K562 (cell line): ENCODE results near the gene RERE. TPM values are rescaled to one million over a fixed set of nuclear protein-coding genes. Genes with fewer than 3 reads are reported as not detected.

Source experiments
- C11orf30 ChIP-seq: fragments of 450-650 bp; IDR thresholded peaks from 2 replicates; pipeline ENCODE4 v1.6.1; 2016; ENCODE audit warnings: low read depth, mild to moderate bottlenecking
- CBFA2T3 ChIP-seq: fragments of 450-650 bp; IDR thresholded peaks from 2 replicates; pipeline ENCODE4 v1.6.1; 2017
- CBFB ChIP-seq: sonication (generic); formaldehyde crosslinking; IDR thresholded peaks from 2 replicates; pipeline ENCODE4 v1.4.0; 2020; ENCODE audit warnings: mild to moderate bottlenecking, missing genetic modification reagents
- CREM ChIP-seq: IDR thresholded peaks from 2 replicates; pipeline ENCODE4 v1.6.1; 2014; ENCODE audit warnings: antibody characterized with exemption, low read depth
- FOXJ2 ChIP-seq: fragments of 200-800 bp; sonication (Bioruptor generic); IDR thresholded peaks from 2 replicates; pipeline ENCODE4 v1.6.1; 2016; ENCODE audit warnings: missing genetic modification characterization, missing compliant biosample characterization
- FOXM1 ChIP-seq, 2 experiments: fragments of 450-650 bp in 1 of 2; sonication (generic) in 1 of 2; formaldehyde crosslinking in 1 of 2; IDR thresholded peaks; 2 replicates each; pipeline versions ENCODE4 v1.6.1 to v1.9.0; 2017 to 2022; ENCODE audit warnings: low read depth in 2 of 2, mild to moderate bottlenecking in 2 of 2, missing genetic modification reagents in 1 of 2, moderate library complexity in 1 of 2
- HOMEZ ChIP-seq: fragments of 250-450 bp; sonication (Bioruptor Pico); IDR thresholded peaks from 2 replicates; pipeline ENCODE4 v1.4.0; 2020; ENCODE audit warnings: mild to moderate bottlenecking, moderate library complexity
- NFE2 ChIP-seq: IDR thresholded peaks from 2 replicates; pipeline ENCODE4 v1.6.1; 2014; ENCODE audit warnings: antibody characterized with exemption, low read depth
- NKRF ChIP-seq: fragments of 450-650 bp; IDR thresholded peaks from 2 replicates; pipeline ENCODE4 v1.6.1; 2016; ENCODE audit warnings: borderline replicate concordance
- NR3C1 ChIP-seq: sonication (generic); formaldehyde crosslinking; IDR thresholded peaks from 2 replicates; pipeline ENCODE4 v1.8.1; 2022; ENCODE audit warnings: missing genetic modification reagents
- RFX5 ChIP-seq: IDR thresholded peaks from 2 replicates; pipeline ENCODE4 v1.6.1; 2011; ENCODE audit warnings: low read depth, mild to moderate bottlenecking, improper control_type of control experiment, low read length
- SAP30 ChIP-seq: fragments of 200-600 bp; sonication (generic); IDR thresholded peaks from 2 replicates; pipeline ENCODE4 v1.6.1; 2012; ENCODE audit warnings: borderline replicate concordance, low read depth, mild to moderate bottlenecking, moderate library complexity, low read length, control low read depth, inconsistent platforms; ENCODE audit not compliant: insufficient read depth, poor library complexity, severe bottlenecking
- SMC3 ChIP-seq: conservative IDR thresholded peaks from 2 replicates; pipeline ENCODE4 v1.6.1; 2011; ENCODE audit warnings: low read depth, low read length, improper control_type of control experiment; ENCODE audit not compliant: insufficient read depth
- YY1 ChIP-seq, 3 experiments: IDR thresholded peaks; 2 replicates each; pipeline ENCODE4 v1.6.1; 2011; ENCODE audit warnings: low read length in 2 of 3, mild to moderate bottlenecking in 2 of 3, moderate library complexity in 2 of 3, borderline replicate concordance in 1 of 3, control low read depth in 1 of 3, low read depth in 1 of 3; ENCODE audit not compliant: insufficient read depth in 3 of 3, insufficient replicate concordance in 2 of 3, control insufficient read depth in 1 of 3, insufficient read length in 1 of 3; ENCODE audit errors: extremely low read depth in 1 of 3
- ZNF507 ChIP-seq: conservative IDR thresholded peaks from 2 replicates; pipeline ENCODE4 v1.6.1; 2017; ENCODE audit warnings: missing genetic modification characterization, missing compliant biosample characterization
- ZSCAN29 ChIP-seq: fragments of 450-650 bp; IDR thresholded peaks from 2 replicates; pipeline ENCODE4 v1.6.1; 2017
- polyA plus RNA-seq, 8 experiments: library from polyadenylated mRNA; depleted of rRNA in 4 of 8; stranded (reverse) in 5 of 8; unstranded in 3 of 8; fragments of >200 nt; fragmentation: Nextera tagmentation in 2 of 8; fragmentation: Illumina TruSeq in 1 of 8; extraction: Ambion mirVana in 2 of 8; extraction: Trizol in 1 of 8; gene quantifications; 2 replicates each; pipeline versions ENCODE4 v1.2.1 to v1.2.3, GENCODE V29; 2011 to 2014; ENCODE audit warnings: inconsistent platforms in 1 of 8, missing spikeins in 1 of 8
- total RNA-seq, 7 experiments: library from RNA; depleted of rRNA in 6 of 7; stranded (reverse); fragments of >200 nt in 6 of 7; fragmentation: Illumina TruSeq in 2 of 7; extraction: Trizol in 2 of 7; gene quantifications; 2 replicates each; pipeline versions ENCODE4 v1.2.1 to v1.2.3, GENCODE V29; 2011 to 2021; ENCODE audit warnings: low replicate concordance in 1 of 7
- TF ChIP-seq, protein P1 (sequence below), 3 experiments: IDR thresholded peaks in 2 of 3; conservative IDR thresholded peaks in 1 of 3; 2 replicates each; pipeline ENCODE4 v1.5.1; 2011 to 2012; ENCODE audit warnings: low read length in 3 of 3, mild to moderate bottlenecking in 3 of 3, control low read depth in 2 of 3, improper control_type of control experiment in 1 of 3, inconsistent platforms in 1 of 3, low read depth in 1 of 3, mixed read lengths in 1 of 3, moderate library complexity in 1 of 3; ENCODE audit not compliant: insufficient read depth in 2 of 3
- TF ChIP-seq, protein P2 (sequence below), 2 experiments: fragments of 450-650 bp; IDR thresholded peaks; 2 replicates each; pipeline ENCODE4 v1.6.1; 2018; ENCODE audit warnings: mild to moderate bottlenecking in 2 of 2, low read depth in 1 of 2; ENCODE audit not compliant: partially characterized antibody in 2 of 2

Gene RERE
- total and polyA plus RNA-seq, 9 of the 15 experiments (the other 6 are each of a cell fraction or from before 2014, with no cell fraction given) = 3.0 to 51.5 (median 13.4) TPM

- TF ChIP-seq HOMEZ (CRISPR knock-in tag) (no peak), CBFA2T3 (peak; percentile 68), ZNF507 (tag) (no peak), YY1 (IDR thresholded peaks at IDR 0.05; ENCODE audit: borderline replicate concordance in 1 of 3, control insufficient read depth in 1 of 3, extremely low read depth in 1 of 3, insufficient read depth in 3 of 3, insufficient read length in 1 of 3, insufficient replicate concordance in 2 of 3, low read depth in 1 of 3, low read length in 2 of 3) (no peak), SAP30 (no peak), ZSCAN29 (no peak), CBFB (CRISPR knock-in tag) (no peak), FOXJ2 (tag) (0 out of 2 replicates have a peak, but pooled peaks have one; percentile 32), CREM (no peak), NR3C1 (CRISPR knock-in tag) (no peak), C11orf30 (no peak), SMC3 (no peak), FOXM1 (IDR thresholded peaks at IDR 0.05; ENCODE audit: low read depth) (0 out of 2 replicates have a peak, but pooled peaks have one; percentile 13), FOXM1 (CRISPR knock-in tag; IDR thresholded peaks at IDR 0.05; ENCODE audit: low read depth) (no peak), NKRF (0 out of 2 replicates have a peak, but pooled peaks have one; percentile 22), RFX5 (no peak), NFE2 (no peak)
- TF ChIP-seq, protein P1, sequence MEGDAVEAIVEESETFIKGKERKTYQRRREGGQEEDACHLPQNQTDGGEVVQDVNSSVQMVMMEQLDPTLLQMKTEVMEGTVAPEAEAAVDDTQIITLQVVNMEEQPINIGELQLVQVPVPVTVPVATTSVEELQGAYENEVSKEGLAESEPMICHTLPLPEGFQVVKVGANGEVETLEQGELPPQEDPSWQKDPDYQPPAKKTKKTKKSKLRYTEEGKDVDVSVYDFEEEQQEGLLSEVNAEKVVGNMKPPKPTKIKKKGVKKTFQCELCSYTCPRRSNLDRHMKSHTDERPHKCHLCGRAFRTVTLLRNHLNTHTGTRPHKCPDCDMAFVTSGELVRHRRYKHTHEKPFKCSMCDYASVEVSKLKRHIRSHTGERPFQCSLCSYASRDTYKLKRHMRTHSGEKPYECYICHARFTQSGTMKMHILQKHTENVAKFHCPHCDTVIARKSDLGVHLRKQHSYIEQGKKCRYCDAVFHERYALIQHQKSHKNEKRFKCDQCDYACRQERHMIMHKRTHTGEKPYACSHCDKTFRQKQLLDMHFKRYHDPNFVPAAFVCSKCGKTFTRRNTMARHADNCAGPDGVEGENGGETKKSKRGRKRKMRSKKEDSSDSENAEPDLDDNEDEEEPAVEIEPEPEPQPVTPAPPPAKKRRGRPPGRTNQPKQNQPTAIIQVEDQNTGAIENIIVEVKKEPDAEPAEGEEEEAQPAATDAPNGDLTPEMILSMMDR (IDR thresholded peaks at IDR 0.05 in 2 of 3, conservative IDR thresholded peaks at IDR 0.05 in 1 of 3; ENCODE audit: insufficient read depth in 2 of 3, low read depth in 1 of 3, low read length in 3 of 3) = no peak
- TF ChIP-seq, protein P2, sequence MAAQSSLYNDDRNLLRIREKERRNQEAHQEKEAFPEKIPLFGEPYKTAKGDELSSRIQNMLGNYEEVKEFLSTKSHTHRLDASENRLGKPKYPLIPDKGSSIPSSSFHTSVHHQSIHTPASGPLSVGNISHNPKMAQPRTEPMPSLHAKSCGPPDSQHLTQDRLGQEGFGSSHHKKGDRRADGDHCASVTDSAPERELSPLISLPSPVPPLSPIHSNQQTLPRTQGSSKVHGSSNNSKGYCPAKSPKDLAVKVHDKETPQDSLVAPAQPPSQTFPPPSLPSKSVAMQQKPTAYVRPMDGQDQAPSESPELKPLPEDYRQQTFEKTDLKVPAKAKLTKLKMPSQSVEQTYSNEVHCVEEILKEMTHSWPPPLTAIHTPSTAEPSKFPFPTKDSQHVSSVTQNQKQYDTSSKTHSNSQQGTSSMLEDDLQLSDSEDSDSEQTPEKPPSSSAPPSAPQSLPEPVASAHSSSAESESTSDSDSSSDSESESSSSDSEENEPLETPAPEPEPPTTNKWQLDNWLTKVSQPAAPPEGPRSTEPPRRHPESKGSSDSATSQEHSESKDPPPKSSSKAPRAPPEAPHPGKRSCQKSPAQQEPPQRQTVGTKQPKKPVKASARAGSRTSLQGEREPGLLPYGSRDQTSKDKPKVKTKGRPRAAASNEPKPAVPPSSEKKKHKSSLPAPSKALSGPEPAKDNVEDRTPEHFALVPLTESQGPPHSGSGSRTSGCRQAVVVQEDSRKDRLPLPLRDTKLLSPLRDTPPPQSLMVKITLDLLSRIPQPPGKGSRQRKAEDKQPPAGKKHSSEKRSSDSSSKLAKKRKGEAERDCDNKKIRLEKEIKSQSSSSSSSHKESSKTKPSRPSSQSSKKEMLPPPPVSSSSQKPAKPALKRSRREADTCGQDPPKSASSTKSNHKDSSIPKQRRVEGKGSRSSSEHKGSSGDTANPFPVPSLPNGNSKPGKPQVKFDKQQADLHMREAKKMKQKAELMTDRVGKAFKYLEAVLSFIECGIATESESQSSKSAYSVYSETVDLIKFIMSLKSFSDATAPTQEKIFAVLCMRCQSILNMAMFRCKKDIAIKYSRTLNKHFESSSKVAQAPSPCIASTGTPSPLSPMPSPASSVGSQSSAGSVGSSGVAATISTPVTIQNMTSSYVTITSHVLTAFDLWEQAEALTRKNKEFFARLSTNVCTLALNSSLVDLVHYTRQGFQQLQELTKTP (IDR thresholded peaks at IDR 0.05; ENCODE audit: low read depth in 1 of 2, partially characterized antibody in 2 of 2) = no peak
Observed at GRCh38 chr1:8790478-8790877, 27.0 kb downstream of the RERE start (continued).
